ENCODE data around the gene VPS35. TPM values are rescaled to one million over a fixed set of nuclear protein-coding genes. Genes with fewer than 3 reads are reported as not detected.

The VPS35 gene
- total and polyA plus RNA-seq, 2 of the 13 experiments (the other 11 are each of a cell fraction or from before 2014, with no cell fraction given), result 30.7 to 136 TPM

DNA sequence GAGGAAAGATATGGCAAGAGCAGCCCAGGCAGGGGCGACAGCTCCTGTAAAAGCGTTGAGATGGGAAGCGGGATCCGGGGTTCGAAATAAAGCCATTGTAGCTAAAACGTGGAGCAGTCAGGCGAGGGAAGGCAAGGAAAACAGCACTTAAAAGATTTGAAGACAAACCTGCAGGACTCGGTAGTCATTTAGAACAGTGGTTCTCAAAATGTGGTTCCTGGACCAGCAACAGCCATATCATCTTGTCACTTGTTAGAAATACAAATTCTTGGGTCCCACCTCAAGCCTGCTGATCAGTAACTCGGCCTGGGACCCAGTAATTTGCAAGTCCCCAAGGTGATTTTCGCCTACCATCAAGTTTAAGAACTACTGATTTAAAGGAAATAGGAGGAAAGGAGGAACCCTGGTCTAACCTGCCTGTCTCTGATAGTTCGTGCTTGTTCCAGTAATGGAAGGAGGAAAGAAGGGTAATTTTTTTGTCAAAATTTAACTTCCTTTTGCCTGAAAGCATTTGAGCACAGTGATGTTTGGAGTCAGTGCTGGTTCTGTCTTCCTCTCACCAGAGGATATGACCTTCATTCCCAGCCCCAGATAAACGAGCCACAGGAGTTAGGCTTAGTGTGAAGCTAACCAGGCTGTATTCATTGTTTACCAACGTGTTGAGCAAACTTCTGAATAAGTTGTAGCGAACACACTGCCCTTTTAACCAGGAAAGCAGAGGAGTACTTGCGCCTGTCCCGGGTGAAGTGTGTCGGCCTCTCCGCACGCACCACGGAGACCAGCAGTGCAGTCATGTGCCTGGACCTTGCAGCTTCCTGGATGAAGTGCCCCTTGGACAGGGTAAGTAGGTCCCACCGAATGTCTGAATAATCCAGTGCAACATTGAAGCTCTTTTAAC lies 1.6 kb upstream of the VPS35 start (continued):
- TF ChIP-seq ZBTB20 (CRISPR knock-in tag; IDR thresholded peaks at IDR 0.05; ENCODE audit: borderline replicate concordance, low read depth) (no peak), MTA1 (CRISPR knock-in tag; IDR thresholded peaks at IDR 0.05; ENCODE audit: borderline replicate concordance) (peak; percentile 54; the same call in 1 of the 2 replicates), ZSCAN22 (CRISPR knock-in tag; IDR thresholded peaks at IDR 0.05) (no peak), ZNF337 (CRISPR knock-in tag; IDR thresholded peaks at IDR 0.05; ENCODE audit: borderline replicate concordance, low read depth) (0 out of 2 replicates have a peak, but pooled peaks have one; percentile 69), KDM4B (CRISPR knock-in tag; IDR thresholded peaks at IDR 0.05) (0 out of 2 replicates have a peak, but pooled peaks have one; percentile 60), ZNF720 (CRISPR knock-in tag; IDR thresholded peaks at IDR 0.05) (no peak), KLF16 (CRISPR knock-in tag; IDR thresholded peaks at IDR 0.05) (no peak), ZNF678 (CRISPR knock-in tag; IDR thresholded peaks at IDR 0.05) (no peak), MEIS2 (CRISPR knock-in tag; IDR thresholded peaks at IDR 0.05) (no peak), FOXA3 (CRISPR knock-in tag; IDR thresholded peaks at IDR 0.05) (peak; percentile 79)
- TF ChIP-seq, protein P1, sequence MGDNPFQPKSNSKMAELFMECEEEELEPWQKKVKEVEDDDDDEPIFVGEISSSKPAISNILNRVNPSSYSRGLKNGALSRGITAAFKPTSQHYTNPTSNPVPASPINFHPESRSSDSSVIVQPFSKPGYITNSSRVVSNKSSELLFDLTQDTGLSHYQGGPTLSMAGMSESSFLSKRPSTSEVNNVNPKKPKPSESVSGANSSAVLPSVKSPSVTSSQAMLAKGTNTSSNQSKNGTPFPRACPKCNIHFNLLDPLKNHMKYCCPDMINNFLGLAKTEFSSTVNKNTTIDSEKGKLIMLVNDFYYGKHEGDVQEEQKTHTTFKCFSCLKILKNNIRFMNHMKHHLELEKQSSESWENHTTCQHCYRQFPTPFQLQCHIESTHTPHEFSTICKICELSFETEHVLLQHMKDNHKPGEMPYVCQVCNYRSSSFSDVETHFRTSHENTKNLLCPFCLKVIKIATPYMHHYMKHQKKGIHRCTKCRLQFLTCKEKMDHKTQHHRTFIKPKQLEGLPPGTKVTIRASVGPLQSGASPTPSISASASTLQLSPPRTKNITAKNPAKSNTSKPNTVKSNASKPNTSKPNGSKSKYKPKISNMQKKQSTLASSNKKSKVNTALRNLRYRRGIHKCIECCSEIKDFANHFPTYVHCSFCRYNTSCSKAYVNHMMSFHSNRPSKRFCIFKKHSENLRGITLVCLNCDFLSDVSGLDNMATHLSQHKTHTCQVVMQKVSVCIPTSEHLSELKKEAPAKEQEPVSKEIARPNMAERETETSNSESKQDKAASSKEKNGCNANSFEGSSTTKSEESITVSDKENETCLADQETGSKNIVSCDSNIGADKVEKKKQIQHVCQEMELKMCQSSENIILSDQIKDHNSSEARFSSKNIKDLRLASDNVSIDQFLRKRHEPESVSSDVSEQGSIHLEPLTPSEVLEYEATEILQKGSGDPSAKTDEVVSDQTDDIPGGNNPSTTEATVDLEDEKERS (CRISPR knock-in tag; IDR thresholded peaks at IDR 0.05), result no peak
- TF ChIP-seq, protein P2, sequence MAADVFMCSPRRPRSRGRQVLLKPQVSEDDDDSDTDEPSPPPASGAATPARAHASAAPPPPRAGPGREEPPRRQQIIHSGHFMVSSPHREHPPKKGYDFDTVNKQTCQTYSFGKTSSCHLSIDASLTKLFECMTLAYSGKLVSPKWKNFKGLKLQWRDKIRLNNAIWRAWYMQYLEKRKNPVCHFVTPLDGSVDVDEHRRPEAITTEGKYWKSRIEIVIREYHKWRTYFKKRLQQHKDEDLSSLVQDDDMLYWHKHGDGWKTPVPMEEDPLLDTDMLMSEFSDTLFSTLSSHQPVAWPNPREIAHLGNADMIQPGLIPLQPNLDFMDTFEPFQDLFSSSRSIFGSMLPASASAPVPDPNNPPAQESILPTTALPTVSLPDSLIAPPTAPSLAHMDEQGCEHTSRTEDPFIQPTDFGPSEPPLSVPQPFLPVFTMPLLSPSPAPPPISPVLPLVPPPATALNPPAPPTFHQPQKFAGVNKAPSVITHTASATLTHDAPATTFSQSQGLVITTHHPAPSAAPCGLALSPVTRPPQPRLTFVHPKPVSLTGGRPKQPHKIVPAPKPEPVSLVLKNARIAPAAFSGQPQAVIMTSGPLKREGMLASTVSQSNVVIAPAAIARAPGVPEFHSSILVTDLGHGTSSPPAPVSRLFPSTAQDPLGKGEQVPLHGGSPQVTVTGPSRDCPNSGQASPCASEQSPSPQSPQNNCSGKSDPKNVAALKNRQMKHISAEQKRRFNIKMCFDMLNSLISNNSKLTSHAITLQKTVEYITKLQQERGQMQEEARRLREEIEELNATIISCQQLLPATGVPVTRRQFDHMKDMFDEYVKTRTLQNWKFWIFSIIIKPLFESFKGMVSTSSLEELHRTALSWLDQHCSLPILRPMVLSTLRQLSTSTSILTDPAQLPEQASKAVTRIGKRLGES (CRISPR knock-in tag; IDR thresholded peaks at IDR 0.05; ENCODE audit: borderline replicate concordance), result no peak
- TF ChIP-seq, protein P3, sequence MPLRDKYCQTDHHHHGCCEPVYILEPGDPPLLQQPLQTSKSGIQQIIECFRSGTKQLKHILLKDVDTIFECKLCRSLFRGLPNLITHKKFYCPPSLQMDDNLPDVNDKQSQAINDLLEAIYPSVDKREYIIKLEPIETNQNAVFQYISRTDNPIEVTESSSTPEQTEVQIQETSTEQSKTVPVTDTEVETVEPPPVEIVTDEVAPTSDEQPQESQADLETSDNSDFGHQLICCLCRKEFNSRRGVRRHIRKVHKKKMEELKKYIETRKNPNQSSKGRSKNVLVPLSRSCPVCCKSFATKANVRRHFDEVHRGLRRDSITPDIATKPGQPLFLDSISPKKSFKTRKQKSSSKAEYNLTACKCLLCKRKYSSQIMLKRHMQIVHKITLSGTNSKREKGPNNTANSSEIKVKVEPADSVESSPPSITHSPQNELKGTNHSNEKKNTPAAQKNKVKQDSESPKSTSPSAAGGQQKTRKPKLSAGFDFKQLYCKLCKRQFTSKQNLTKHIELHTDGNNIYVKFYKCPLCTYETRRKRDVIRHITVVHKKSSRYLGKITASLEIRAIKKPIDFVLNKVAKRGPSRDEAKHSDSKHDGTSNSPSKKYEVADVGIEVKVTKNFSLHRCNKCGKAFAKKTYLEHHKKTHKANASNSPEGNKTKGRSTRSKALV (CRISPR knock-in tag; IDR thresholded peaks at IDR 0.05), result no peak; the same call in 1 of the 2 replicates
- TF ChIP-seq, protein P4, sequence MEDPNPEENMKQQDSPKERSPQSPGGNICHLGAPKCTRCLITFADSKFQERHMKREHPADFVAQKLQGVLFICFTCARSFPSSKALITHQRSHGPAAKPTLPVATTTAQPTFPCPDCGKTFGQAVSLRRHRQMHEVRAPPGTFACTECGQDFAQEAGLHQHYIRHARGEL (CRISPR knock-in tag; IDR thresholded peaks at IDR 0.05), result no peak
- TF ChIP-seq, protein P5, sequence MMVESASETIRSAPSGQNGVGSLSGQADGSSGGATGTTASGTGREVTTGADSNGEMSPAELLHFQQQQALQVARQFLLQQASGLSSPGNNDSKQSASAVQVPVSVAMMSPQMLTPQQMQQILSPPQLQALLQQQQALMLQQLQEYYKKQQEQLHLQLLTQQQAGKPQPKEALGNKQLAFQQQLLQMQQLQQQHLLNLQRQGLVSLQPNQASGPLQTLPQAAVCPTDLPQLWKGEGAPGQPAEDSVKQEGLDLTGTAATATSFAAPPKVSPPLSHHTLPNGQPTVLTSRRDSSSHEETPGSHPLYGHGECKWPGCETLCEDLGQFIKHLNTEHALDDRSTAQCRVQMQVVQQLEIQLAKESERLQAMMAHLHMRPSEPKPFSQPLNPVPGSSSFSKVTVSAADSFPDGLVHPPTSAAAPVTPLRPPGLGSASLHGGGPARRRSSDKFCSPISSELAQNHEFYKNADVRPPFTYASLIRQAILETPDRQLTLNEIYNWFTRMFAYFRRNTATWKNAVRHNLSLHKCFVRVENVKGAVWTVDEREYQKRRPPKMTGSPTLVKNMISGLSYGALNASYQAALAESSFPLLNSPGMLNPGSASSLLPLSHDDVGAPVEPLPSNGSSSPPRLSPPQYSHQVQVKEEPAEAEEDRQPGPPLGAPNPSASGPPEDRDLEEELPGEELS (CRISPR knock-in tag; IDR thresholded peaks at IDR 0.05), result peak; percentile 79
- TF ChIP-seq, protein P6, sequence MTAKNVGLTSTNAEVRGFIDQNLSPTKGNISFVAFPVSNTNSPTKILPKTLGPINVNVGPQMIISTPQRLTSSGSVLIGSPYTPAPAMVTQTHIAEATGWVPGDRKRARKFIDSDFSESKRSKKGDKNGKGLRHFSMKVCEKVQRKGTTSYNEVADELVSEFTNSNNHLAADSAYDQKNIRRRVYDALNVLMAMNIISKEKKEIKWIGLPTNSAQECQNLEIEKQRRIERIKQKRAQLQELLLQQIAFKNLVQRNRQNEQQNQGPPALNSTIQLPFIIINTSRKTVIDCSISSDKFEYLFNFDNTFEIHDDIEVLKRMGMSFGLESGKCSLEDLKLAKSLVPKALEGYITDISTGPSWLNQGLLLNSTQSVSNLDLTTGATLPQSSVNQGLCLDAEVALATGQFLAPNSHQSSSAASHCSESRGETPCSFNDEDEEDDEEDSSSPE (CRISPR knock-in tag; IDR thresholded peaks at IDR 0.05), result no peak; the same call in 1 of the 2 replicates
